ENCODE measurements around the gene ZMAT3.

DNA sequence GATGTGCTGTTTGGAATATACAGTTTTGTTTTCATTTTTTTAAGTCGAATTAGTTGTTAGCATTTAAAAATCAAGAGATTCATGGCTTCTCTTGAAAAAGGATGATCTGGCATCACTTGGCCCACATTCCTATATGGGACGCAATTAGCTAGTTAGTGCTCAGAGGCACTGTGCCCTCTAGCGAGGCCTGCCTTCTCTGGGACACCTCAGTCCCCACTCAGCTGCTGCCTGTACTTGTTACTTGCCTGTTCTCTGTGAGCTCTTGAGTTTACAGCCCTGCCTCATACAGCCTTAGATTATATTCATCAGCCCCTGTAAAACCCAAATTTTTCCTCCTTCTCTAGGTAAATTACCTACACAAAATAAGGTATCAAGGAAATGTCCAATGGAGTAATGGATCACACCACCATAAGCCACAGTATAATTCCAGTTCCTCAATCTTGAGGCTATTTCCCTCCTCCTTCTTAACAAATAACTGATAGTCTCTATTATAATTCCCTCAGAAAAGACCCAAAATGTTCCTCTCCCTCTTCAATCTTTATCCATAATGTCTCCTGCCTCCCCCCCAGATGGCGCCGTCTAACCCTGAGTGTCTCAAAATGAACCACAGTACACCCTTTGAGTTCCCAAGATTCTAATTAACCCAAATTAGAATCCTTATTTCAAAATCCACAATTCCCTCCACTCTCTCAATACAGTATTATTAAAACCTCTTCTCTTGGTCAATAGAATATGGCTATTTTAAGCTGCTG lies 2.7 kb downstream of the ZMAT3 start:
- no peak for TF ChIP-seq CTCF (IDR thresholded peaks at IDR 0.05; ENCODE audit: insufficient read depth, low read length)
- TF ChIP-seq SPI1 (IDR thresholded peaks at IDR 0.05; ENCODE audit: borderline replicate concordance, low read depth), result no peak
- no peak for TF ChIP-seq GABPA (IDR thresholded peaks at IDR 0.05; ENCODE audit: low read depth)
- TF ChIP-seq, protein P1, sequence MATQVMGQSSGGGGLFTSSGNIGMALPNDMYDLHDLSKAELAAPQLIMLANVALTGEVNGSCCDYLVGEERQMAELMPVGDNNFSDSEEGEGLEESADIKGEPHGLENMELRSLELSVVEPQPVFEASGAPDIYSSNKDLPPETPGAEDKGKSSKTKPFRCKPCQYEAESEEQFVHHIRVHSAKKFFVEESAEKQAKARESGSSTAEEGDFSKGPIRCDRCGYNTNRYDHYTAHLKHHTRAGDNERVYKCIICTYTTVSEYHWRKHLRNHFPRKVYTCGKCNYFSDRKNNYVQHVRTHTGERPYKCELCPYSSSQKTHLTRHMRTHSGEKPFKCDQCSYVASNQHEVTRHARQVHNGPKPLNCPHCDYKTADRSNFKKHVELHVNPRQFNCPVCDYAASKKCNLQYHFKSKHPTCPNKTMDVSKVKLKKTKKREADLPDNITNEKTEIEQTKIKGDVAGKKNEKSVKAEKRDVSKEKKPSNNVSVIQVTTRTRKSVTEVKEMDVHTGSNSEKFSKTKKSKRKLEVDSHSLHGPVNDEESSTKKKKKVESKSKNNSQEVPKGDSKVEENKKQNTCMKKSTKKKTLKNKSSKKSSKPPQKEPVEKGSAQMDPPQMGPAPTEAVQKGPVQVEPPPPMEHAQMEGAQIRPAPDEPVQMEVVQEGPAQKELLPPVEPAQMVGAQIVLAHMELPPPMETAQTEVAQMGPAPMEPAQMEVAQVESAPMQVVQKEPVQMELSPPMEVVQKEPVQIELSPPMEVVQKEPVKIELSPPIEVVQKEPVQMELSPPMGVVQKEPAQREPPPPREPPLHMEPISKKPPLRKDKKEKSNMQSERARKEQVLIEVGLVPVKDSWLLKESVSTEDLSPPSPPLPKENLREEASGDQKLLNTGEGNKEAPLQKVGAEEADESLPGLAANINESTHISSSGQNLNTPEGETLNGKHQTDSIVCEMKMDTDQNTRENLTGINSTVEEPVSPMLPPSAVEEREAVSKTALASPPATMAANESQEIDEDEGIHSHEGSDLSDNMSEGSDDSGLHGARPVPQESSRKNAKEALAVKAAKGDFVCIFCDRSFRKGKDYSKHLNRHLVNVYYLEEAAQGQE (IDR thresholded peaks at IDR 0.05; ENCODE audit: insufficient replicate concordance, low read depth), result no peak
